NCI-H2081 (cell line): Measurements from ENCODE around the gene ZC3HAV1.
A peak's percentile ranks its signal among the peaks of the same experiment; 100 is the strongest.
"Not testable (repeated sequence)": the region's sequence is repeated elsewhere in the genome, so short reads cannot be mapped to it uniquely, and the experiment has no call there.

Source experiments
- DNase-seq, 2 experiments: peaks; one replicate each; lab custom pipeline; 2025; lab: John Stamatoyannopoulos, UW

ZC3HAV1 gene

GRCh38 chr7:139112316-139112715 is 2.8 kb upstream of the ZC3HAV1 start:
- no peak for DNase-seq

GRCh38 chr7:139111811-139112301 is 2.3 kb upstream of the ZC3HAV1 start:
- no peak for DNase-seq

DNA sequence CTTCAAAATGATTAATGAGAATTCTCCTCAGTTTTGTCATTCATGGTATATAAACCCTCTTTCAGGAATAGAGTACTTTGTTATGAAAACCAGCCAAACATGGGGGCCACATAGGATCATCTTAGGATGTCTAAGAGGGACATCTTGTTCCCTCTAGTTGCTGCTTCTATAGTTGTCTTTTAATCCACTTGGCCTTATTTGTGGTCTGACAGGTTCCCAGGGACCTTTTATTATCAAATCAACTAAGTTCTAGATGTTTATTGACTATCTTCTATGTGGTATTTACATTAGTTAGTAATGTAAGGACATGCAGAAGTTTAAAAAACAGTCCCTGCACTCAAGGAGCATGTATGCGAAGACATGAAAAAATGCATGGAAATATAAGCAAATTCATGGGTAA is 1.6 kb upstream of the ZC3HAV1 start:
- no peak for DNase-seq

GRCh38 chr7:139109983-139110411 is 477 bp upstream of the ZC3HAV1 start:
- no peak for DNase-seq

DNA sequence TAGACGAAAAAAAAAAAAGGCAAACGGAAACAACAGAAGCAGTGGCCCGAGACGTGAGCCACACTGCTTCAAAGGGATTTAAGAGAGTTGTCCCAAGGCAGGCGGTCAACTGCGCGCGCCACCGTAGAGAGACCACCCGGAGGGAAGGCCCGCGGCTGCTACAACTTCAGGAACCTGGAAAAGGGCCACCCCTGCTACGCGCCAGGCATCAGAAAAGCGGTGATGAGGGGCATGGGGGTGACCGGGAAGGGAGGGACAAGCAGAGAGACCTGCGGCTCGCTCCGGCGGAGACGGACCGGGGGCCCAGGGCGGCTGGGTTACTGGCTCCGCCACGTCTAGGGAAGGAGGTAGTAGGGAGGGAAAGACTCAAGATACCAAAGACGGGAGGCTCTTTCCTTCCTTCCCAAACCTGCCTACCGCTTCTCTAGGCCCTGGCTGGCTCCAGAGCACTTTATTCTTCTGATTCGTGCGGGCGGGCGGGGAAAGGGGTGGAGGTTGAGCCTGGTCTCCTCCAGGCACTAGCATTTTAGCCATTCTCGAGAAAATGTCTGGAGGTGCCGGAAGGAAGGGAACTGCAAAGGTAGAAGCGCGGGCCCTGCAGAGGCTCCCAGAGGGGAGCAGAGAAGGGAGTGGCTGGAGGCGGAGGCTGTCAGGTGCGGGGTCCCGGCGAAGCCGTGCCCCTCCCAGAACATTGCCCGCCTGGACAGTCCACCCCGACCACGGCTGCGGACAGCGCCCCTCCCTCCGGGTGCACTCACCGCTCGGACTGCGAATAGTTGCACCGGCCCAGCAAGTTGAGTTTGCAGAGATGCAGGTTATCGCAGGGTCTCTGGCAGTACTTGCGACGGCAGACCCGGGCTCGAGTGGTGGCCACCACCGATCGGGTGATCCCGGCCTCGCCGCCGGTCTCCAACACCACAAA is 993 bp downstream of the ZC3HAV1 start:
- peak; percentile 18 to 56 for DNase-seq

- DNase-seq: no peak
Observed at GRCh38 chr7:139106959-139107358, 2.6 kb downstream of the ZC3HAV1 start.

DNA sequence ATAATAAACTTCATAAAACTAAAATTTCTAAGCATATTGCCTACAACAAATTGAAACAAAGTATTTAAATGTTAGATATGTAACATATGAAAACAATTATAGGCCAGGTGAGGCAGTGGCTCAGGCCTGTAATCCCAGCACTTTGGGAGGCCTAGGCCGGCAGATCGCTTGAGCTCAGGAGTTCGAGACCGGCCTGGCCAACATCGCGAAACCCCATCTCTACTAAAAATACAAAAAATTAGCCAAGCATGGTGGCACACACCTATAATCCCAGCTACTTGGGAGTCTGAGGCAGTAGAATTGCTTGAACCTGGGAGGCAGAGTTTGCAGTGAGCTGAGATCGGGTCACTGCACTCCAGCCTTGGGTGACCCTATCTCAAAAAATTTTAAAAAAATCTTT is 3.3 kb downstream of the ZC3HAV1 start:
- DNase-seq: not testable (repeated sequence)

- no peak for DNase-seq
Observed at GRCh38 chr7:139105484-139105883, 4.0 kb downstream of the ZC3HAV1 start.

DNA sequence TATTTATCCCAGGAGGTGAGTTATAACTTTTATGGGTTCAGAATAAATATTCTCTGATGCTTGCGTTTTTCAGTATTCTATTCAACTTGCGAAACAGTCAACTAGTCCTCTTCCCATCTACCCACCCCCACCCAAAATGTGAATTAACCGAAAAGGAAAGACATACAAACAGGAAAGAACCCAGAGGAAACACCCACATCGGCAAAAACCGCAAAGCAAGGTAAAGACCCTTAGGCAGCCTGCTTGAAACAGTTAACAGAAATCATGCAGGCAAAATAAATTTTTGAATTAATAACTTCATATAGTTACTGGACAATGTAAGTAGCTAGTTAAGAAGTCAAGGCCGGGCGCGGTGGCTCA is 5.4 kb downstream of the ZC3HAV1 start:
- DNase-seq: no peak

DNA sequence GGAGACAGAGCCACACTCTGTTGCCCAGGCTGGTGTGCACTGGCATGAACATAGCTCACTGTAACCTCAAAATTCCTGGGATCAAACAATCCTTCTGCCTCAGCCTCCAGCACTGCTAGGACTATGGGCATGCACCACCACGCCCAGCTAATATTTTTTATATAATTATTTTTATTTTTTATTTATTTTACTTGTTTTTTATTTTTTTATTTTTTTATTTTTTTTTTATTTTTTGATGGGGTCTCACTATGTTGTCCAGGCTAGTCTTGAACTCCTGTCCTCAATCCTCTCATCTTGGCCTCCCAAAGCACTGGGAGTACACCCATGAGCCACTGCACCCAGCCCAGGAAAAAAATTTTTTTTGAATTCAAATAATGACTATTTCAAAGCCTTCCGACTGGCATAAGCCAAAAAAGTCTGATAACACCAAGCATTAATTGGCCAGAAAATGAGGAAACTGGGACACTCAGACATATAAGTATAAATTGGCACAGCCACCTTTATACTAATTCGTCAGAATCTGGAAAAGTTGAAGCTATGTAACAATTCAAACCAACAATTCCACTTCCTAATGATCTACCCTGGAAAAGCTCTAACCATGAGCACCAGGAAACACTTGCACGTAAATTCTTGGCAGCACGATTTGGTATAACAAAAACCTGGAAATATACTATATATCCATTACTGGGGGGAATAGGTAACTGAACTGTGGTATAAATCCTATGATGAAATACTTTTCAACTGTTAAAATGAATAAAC is 6.3 kb downstream of the ZC3HAV1 start:
- DNase-seq: no peak

GRCh38 chr7:139101637-139102158 is 7.8 kb downstream of the ZC3HAV1 start:
- not testable (repeated sequence) for DNase-seq

GRCh38 chr7:139099172-139099947 is 10.2 kb downstream of the ZC3HAV1 start:
- DNase-seq: no peak

DNA sequence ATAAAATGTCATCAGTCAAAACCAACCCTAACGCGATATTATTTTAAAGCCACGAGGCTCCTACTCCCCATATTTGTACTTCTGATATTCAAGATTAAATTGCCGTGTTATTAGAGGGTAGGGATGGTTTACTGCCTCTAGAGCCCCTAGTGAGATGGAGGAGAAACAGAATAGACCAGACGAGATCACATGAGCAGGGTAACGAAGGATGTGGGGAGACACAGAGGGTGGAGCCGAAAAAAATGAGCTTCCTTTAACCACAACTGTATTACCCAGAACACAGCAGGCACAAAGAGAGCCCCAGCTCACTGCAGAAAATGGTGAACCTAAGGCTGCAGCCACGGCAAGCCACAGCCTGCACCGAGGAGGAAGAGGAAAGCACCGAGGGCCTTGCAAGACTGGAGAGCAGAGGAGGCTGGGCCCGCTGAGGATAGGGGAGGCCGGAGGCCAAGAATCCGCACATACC is 14.3 kb downstream of the ZC3HAV1 start:
- DNase-seq: peak in 1 of 2 experiments; percentile 21

- DNase-seq: no peak
Observed at GRCh38 chr7:139094596-139094995, 14.9 kb downstream of the ZC3HAV1 start.

- no peak for DNase-seq
Observed at GRCh38 chr7:139094030-139094429, 15.5 kb downstream of the ZC3HAV1 start.

DNA sequence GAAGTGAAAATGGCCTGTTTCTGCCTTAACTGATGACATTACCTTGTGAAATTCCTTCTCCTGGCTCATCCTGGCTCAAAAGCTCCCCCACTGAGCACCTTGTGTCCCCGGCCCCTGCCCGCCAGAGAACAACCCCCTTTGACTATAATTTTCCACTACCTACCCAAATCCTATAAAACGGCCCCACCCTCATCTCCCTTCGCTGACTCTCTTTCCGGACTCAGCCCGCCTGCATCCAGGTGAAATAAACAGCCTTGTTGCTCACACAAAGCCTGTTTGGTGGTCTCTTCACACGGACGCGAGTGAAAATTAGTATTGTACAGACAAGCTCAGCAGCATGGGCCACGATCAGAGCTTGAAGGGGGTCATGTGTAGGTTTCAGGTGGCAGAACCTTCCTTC is 16.0 kb downstream of the ZC3HAV1 start:
- not testable (repeated sequence) for DNase-seq

DNA sequence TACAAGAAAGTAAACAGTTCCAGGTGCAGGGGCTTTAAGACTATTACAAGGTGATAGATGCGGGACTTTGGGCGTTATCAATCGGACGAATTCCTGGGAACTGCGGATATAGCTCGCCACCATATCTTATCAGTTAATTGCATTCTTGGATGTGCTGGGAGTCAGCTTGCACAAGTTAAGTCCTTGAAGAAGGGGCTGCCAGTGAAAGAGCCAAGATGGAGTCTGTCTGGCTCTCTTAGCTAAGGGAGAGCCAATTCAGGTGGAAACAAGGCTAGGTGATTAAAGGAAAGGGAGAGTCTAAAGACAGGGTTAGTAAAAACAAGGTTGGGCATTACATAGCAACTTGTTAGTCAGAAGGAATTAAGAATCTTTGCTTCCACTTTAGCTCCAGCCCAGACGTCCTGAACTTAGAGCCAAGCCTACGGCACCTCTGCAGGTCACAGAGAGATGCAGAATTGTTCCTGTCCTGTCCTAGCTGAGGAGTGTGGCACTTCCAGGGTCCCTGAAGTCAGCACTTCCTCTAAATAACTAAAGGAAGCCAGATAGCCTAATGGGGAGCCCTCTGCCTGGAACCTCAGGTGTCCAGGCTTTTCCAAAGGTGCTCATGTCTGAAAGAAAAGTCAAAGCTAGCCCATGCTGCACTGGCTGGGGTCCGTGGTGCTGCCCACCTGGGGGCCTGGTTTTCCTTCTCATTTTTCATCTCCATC is 17.3 kb downstream of the ZC3HAV1 start:
- DNase-seq: no peak

- no peak for DNase-seq
Observed at GRCh38 chr7:139091677-139091996, 17.9 kb downstream of the ZC3HAV1 start.

GRCh38 chr7:139089118-139089517 is 20.4 kb downstream of the ZC3HAV1 start:
- no peak for DNase-seq

GRCh38 chr7:139088268-139088667 is 21.3 kb downstream of the ZC3HAV1 start:
- no peak for DNase-seq

DNA sequence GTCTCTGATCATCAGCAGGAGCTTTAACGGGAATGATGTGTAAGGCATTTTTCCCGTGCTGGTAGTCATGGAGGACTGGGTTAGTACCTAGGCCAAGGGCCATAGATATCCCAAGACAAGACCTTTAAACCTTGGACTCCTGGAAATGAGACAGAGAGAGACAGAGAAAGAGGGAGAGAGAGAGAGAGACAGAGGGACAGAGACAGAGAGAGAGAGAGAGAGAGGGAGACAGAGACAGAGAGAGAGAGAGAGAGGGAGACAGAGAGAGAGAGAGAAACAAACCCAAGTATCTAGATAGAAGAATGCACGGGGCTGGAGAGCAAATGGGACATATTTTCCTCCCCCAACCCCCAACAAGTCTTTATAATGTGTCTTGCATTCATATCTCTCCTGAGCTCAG is 22.3 kb downstream of the ZC3HAV1 start:
- no peak for DNase-seq
